K562 (cell line): ENCODE data around the gene FMC1. TPM values are rescaled to one million over a fixed set of nuclear protein-coding genes. Genes with fewer than 3 reads are reported as not detected.

ENCODE experiments used
- ATF2 ChIP-seq: sonication (generic); formaldehyde crosslinking; IDR thresholded peaks from 2 replicates; pipeline ENCODE4 v1.8.1; 2022; ENCODE audit warnings: missing genetic modification reagents
- DIDO1 ChIP-seq: fragments of 450-650 bp; IDR thresholded peaks from 2 replicates; pipeline ENCODE4 v1.6.1; 2016; ENCODE audit warnings: low read depth, missing biosample characterization, missing genetic modification characterization
- DNMT1 ChIP-seq: fragments of 450-650 bp; IDR thresholded peaks from 2 replicates; pipeline ENCODE4 v1.6.1; 2016; ENCODE audit warnings: antibody characterized with exemption, mild to moderate bottlenecking
- ELF4 ChIP-seq: fragments of 450-650 bp; formaldehyde crosslinking; IDR thresholded peaks from 2 replicates; pipeline ENCODE4 v1.4.0; 2022; ENCODE audit warnings: missing genetic modification characterization
- ESRRA ChIP-seq: fragments of 450-650 bp; IDR thresholded peaks from 2 replicates; pipeline ENCODE4 v1.6.1; 2014; ENCODE audit warnings: low read depth, mild to moderate bottlenecking, moderate library complexity, borderline replicate concordance
- GATAD2A ChIP-seq: fragments of 450-650 bp; IDR thresholded peaks from 2 replicates; pipeline ENCODE4 v1.6.1; 2017
- HOMEZ ChIP-seq: fragments of 250-450 bp; sonication (Bioruptor Pico); IDR thresholded peaks from 2 replicates; pipeline ENCODE4 v1.4.0; 2020; ENCODE audit warnings: mild to moderate bottlenecking, moderate library complexity
- IRF2 ChIP-seq: sonication (generic); formaldehyde crosslinking; IDR thresholded peaks from 2 replicates; pipeline ENCODE4 v1.8.1; 2022; ENCODE audit warnings: mild to moderate bottlenecking, missing genetic modification reagents
- KAT8 ChIP-seq: fragments of 450-650 bp; IDR thresholded peaks from 2 replicates; pipeline ENCODE4 v1.6.1; 2016; ENCODE audit warnings: low read depth, mild to moderate bottlenecking
- KDM1A ChIP-seq, 2 experiments: fragments of 450-650 bp; IDR thresholded peaks; 2 replicates each; pipeline ENCODE4 v1.6.1; 2016; ENCODE audit warnings: mild to moderate bottlenecking in 2 of 2
- MAFF ChIP-seq: IDR thresholded peaks from 2 replicates; pipeline ENCODE4 v1.6.1; 2012; ENCODE audit warnings: low read length, improper control_type of control experiment
- MAFG ChIP-seq: fragments of 450-650 bp; conservative IDR thresholded peaks from 2 replicates; pipeline ENCODE4 v1.6.1; 2016; ENCODE audit warnings: missing genetic modification characterization, missing compliant biosample characterization
- MXI1 ChIP-seq: IDR thresholded peaks from 2 replicates; pipeline ENCODE4 v1.6.1; 2011; ENCODE audit warnings: low read depth, mild to moderate bottlenecking, improper control_type of control experiment, low read length
- NR2F6 ChIP-seq: fragments of 450-650 bp; formaldehyde crosslinking; IDR thresholded peaks from 2 replicates; pipeline ENCODE4 v1.4.0; 2020; ENCODE audit warnings: mild to moderate bottlenecking
- PHF21A ChIP-seq: fragments of 450-650 bp; IDR thresholded peaks from 2 replicates; pipeline ENCODE4 v1.6.1; 2017; ENCODE audit warnings: low read depth, borderline replicate concordance
- POLR2AphosphoS5 ChIP-seq: IDR thresholded peaks from 2 replicates; pipeline ENCODE4 v1.6.1; 2011; ENCODE audit warnings: mild to moderate bottlenecking, low read depth, low read length, moderate library complexity; ENCODE audit not compliant: control insufficient read depth, insufficient read depth
- RBFOX2 ChIP-seq: fragments of 200-400 bp; formaldehyde crosslinking; IDR thresholded peaks from 2 replicates; pipeline ENCODE4 v1.6.1; 2017; ENCODE audit warnings: low read depth, mild to moderate bottlenecking, low read length, moderate library complexity
- SMAD4 ChIP-seq: fragments of 250-450 bp; sonication (Bioruptor Pico); conservative IDR thresholded peaks from 2 replicates; pipeline ENCODE4 v1.8.0; 2021; ENCODE audit warnings: inconsistent platforms, mild to moderate bottlenecking, moderate library complexity
- SMARCB1 ChIP-seq: IDR thresholded peaks from 2 replicates; pipeline ENCODE4 v1.6.1; 2011; ENCODE audit warnings: improper control_type of control experiment, low read depth; ENCODE audit not compliant: insufficient read length
- TCF7 ChIP-seq: sonication (generic); IDR thresholded peaks from 2 replicates; pipeline ENCODE4 v1.6.1; 2016; ENCODE audit warnings: antibody characterized with exemption, borderline replicate concordance
- TEAD1 ChIP-seq, 2 experiments: fragments of 450-650 bp in 1 of 2; sonication (generic) in 1 of 2; formaldehyde crosslinking; IDR thresholded peaks; 2 replicates each; pipeline versions ENCODE4 v1.4.0 to v1.8.0; 2020 to 2022; ENCODE audit warnings: mild to moderate bottlenecking in 2 of 2, missing genetic modification reagents in 1 of 2
- ZBTB17 ChIP-seq: fragments of 450-650 bp; formaldehyde crosslinking; IDR thresholded peaks from 2 replicates; pipeline ENCODE4 v1.4.0; 2020; ENCODE audit warnings: mild to moderate bottlenecking
- ZKSCAN3 ChIP-seq: fragments of 250-450 bp; sonication (Bioruptor Pico); IDR thresholded peaks from 2 replicates; pipeline ENCODE4 v1.4.0; 2020
- ZNF121 ChIP-seq: sonication (generic); formaldehyde crosslinking; conservative IDR thresholded peaks from 2 replicates; pipeline ENCODE4 v1.8.0; 2022; ENCODE audit warnings: missing genetic modification reagents
- ZNF212 ChIP-seq: fragments of 450-650 bp; formaldehyde crosslinking; IDR thresholded peaks from 2 replicates; pipeline ENCODE4 v1.4.0; 2020; ENCODE audit warnings: mild to moderate bottlenecking
- ZNF324 ChIP-seq: fragments of 250-450 bp; sonication (Bioruptor Pico); IDR thresholded peaks from 2 replicates; pipeline ENCODE4 v1.4.0; 2020; ENCODE audit warnings: mild to moderate bottlenecking
- ZNF583 ChIP-seq: fragments of 250-450 bp; sonication (Bioruptor Pico); IDR thresholded peaks from 2 replicates; pipeline ENCODE4 v1.4.0; 2020
- polyA plus RNA-seq, 8 experiments: library from polyadenylated mRNA; depleted of rRNA in 4 of 8; stranded (reverse) in 5 of 8; unstranded in 3 of 8; fragments of >200 nt; fragmentation: Nextera tagmentation in 2 of 8; fragmentation: Illumina TruSeq in 1 of 8; extraction: Ambion mirVana in 2 of 8; extraction: Trizol in 1 of 8; gene quantifications; 2 replicates each; pipeline versions ENCODE4 v1.2.1 to v1.2.3, GENCODE V29; 2011 to 2014; ENCODE audit warnings: inconsistent platforms in 1 of 8, missing spikeins in 1 of 8
- total RNA-seq, 7 experiments: library from RNA; depleted of rRNA in 6 of 7; stranded (reverse); fragments of >200 nt in 6 of 7; fragmentation: Illumina TruSeq in 2 of 7; extraction: Trizol in 2 of 7; gene quantifications; 2 replicates each; pipeline versions ENCODE4 v1.2.1 to v1.2.3, GENCODE V29; 2011 to 2021; ENCODE audit warnings: low replicate concordance in 1 of 7
- TF ChIP-seq, protein P1 (sequence below): fragments of 250-450 bp; sonication (Bioruptor Pico); IDR thresholded peaks from 2 replicates; pipeline ENCODE4 v1.8.0; 2022; ENCODE audit warnings: inconsistent platforms, mild to moderate bottlenecking, moderate library complexity, borderline replicate concordance

Gene FMC1
- total and polyA plus RNA-seq, 9 of the 15 experiments (the other 6 are each of a cell fraction or from before 2014, with no cell fraction given) = 14.0 to 116 (median 29.0) TPM

GRCh38 chr7:139341776-139342226 is 664 bp downstream of the FMC1 start (continued):
- peak in 1 of 2 experiments; percentile 5; a peak in 1 of 4 replicates for TF ChIP-seq TEAD1 (CRISPR knock-in tag; IDR thresholded peaks at IDR 0.05)
- no peak for TF ChIP-seq SMARCB1
- 0 out of 2 replicates have a peak, but pooled peaks have one; percentile 20 for TF ChIP-seq HOMEZ
- TF ChIP-seq SMAD4 (CRISPR knock-in tag) = no peak
- no peak for TF ChIP-seq DIDO1
- no peak for TF ChIP-seq GATAD2A
- TF ChIP-seq PHF21A = peak; percentile 95
- peak; percentile 28; the same call in 1 of the 2 replicates for TF ChIP-seq NR2F6 (CRISPR knock-in tag)
- TF ChIP-seq KDM1A (IDR thresholded peaks at IDR 0.05) = peak; percentile 5 to 45; a peak in 2 of 4 replicates
- TF ChIP-seq MAFG (tag) = no peak
- TF ChIP-seq DNMT1 = 0 out of 2 replicates have a peak, but pooled peaks have one; percentile 35
- no peak for TF ChIP-seq ESRRA
- TF ChIP-seq ZNF583 (CRISPR knock-in tag) = peak; percentile 53; the same call in 1 of the 2 replicates
- peak; percentile 10; the same call in 1 of the 2 replicates for TF ChIP-seq MAFF
- TF ChIP-seq KAT8 = peak; percentile 12; the same call in 1 of the 2 replicates
- TF ChIP-seq ATF2 (CRISPR knock-in tag) = no peak
- peak; percentile 6 for TF ChIP-seq POLR2AphosphoS5
- TF ChIP-seq IRF2 (CRISPR knock-in tag) = no peak
- 0 out of 2 replicates have a peak, but pooled peaks have one; percentile 21 for TF ChIP-seq ZNF324 (CRISPR knock-in tag)
- TF ChIP-seq ZBTB17 (CRISPR knock-in tag) = peak; percentile 73
- TF ChIP-seq, protein P1, sequence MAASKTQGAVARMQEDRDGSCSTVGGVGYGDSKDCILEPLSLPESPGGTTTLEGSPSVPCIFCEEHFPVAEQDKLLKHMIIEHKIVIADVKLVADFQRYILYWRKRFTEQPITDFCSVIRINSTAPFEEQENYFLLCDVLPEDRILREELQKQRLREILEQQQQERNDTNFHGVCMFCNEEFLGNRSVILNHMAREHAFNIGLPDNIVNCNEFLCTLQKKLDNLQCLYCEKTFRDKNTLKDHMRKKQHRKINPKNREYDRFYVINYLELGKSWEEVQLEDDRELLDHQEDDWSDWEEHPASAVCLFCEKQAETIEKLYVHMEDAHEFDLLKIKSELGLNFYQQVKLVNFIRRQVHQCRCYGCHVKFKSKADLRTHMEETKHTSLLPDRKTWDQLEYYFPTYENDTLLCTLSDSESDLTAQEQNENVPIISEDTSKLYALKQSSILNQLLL (CRISPR knock-in tag) = no peak
- peak; percentile 49; the same call in 1 of the 2 replicates for TF ChIP-seq ZNF212
- 0 out of 2 replicates have a peak, but pooled peaks have one; percentile 46 for TF ChIP-seq ELF4 (CRISPR knock-in tag)
- TF ChIP-seq ZNF121 (CRISPR knock-in tag) = no peak
- no peak for TF ChIP-seq RBFOX2
- TF ChIP-seq TCF7 = no peak
- TF ChIP-seq ZKSCAN3 (CRISPR knock-in tag) = no peak
- TF ChIP-seq MXI1 = 0 out of 2 replicates have a peak, but pooled peaks have one; percentile 23
